GM12873 (cell line): Measurements from ENCODE around the gene TMTC1.

Experiments used
- CTCF ChIP-seq: IDR thresholded peaks from 2 replicates; pipeline ENCODE4 v1.5.1; 2012; ENCODE audit warnings: low read depth, mild to moderate bottlenecking, moderate library complexity, low read length, control low read depth; ENCODE audit not compliant: insufficient read depth; ENCODE audit errors: missing control alignments

TMTC1 gene

GRCh38 chr12:29722164-29722563 lies 61.6 kb downstream of the TMTC1 start:
- no peak for TF ChIP-seq CTCF

- no peak for TF ChIP-seq CTCF
Measured at GRCh38 chr12:29719381-29719780, 64.4 kb downstream of the TMTC1 start.

GRCh38 chr12:29717540-29718100 lies 66.1 kb downstream of the TMTC1 start:
- no peak for TF ChIP-seq CTCF

- TF ChIP-seq CTCF: no peak
Measured at GRCh38 chr12:29714966-29715365, 68.8 kb downstream of the TMTC1 start.

GRCh38 chr12:29713729-29714128 lies 70.0 kb downstream of the TMTC1 start:
- TF ChIP-seq CTCF: no peak

- no peak for TF ChIP-seq CTCF
Measured at GRCh38 chr12:29711381-29711780, 72.4 kb downstream of the TMTC1 start.

GRCh38 chr12:29710104-29710503 lies 73.6 kb downstream of the TMTC1 start:
- TF ChIP-seq CTCF: no peak

- TF ChIP-seq CTCF: no peak
Measured at GRCh38 chr12:29709496-29710040, 74.2 kb downstream of the TMTC1 start.
